Stromal cell of bone marrow (primary cell): ENCODE results near the gene TYMP.

Experiments used
- DNase-seq: peaks from one replicate; pipeline ENCODE4 v3.0.0-alpha.2; 2012; ENCODE audit warnings: low read depth

The TYMP gene

DNA sequence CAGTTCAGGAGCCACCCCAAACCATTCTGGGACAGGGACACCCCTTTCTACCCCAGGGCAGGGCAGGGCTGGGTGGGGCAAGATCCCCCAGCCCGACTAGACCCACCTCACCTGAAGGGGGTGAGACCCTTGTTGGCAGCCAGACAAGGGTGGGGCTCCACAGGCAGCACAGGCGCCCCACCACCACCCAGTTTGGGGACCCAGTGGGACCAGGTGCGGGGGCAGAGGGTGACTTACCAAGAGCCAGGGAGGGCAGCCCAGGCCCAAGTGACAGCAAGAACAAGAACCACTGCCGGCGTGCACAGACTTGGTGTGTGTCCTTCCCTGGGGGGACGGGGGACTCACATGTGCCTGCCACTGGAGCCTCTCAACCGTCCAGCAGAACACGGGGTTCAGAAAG is 46.3 kb downstream of the TYMP start:
- no peak for DNase-seq

DNA sequence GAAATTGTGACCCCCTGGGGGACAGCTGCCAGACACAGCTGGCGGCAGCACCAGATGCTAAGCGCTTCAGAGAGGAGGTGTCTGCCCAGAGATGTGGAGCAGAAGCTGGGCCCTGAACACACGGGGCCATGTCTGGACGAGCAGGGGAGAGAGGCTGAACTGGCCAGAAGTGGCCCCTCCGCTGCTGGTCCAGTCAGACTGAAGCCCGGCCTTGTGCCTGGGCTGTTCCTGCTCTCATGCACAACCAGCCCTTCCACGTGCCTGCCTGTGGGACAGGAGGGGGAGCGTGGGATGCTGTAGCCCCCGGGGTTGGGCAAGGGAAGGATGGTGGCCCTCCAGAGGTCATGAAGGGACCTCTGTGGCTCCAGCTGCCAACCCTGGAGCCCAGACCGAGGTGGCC is 46.7 kb downstream of the TYMP start:
- no peak for DNase-seq

DNA sequence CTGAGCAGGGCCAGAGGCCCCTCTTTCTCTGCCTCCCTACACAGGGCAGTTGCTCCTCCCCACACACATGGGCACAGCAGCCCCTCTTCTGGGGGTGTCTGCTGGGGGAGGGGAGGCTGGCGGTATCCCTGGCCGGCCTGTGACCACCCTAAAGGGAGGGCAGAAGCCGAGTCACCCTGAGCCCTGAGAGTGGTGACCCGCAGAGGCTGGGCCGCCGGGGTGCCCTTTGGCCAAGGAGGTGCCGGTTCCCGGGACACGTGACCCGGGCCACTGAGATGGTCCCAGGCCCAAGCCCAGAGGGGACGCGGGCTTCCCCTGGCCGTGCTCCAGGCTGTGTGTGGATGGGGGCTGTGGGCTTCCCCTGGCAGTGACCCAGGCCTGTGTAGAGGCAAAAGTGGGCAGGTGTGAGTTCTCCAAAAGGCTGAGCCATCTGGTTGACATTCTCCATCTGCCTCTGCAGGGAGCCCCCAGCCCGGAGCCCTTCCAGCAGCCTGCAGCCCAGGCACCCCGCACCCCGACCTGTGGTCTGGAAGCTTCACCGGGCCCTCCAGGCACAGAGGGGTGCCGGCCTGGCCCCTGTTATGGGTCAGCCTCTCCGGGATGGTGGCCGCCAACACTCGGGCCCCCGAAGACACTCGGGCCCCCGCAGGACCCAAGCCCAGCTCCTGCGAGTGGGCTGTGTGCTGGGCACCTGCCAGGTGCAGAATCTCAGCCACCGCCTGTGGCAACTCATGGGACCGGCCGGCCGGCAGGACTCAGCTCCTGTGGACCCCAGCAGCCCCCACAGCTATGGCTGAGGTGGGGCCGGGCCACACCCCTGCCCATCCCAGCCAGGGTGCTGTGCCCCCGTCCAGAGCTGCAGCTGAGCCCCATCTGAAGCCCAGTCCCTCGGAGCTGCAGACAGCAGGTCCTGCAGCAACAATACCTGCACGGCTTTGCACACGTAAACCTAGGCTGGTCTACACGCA is 47.4 kb downstream of the TYMP start:
- no peak for DNase-seq

DNA sequence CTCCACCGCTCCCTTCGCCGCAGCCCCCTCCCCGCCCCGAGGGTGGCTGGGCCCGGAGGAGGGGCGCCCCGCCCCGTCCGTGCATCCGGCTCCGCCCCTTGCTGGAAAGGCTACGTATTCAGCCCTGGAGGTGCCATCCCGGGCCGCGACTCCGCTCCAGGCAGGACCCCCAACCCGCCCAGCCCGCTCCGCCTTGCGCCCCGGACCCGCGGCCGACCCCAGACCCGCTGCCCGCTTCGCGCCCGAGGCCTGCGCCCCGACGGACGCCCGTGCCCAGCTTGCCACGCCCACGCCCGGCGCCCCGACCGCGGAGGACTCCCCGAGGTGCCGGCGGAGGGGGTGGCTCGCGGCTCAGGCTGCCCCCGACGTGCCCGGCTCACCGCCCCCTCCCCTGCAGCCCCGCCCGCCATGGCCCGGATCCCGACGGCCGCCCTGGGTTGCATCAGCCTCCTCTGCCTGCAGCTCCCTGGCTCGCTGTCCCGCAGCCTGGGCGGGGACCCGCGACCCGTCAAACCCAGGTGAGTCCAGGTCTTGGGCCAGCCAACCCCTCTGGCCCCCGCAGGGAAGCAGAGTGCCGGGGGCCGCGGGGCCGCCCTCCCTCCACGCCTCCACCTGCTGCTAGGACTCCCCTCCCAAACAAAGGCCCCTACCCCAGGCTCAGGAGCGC is 48.2 kb downstream of the TYMP start, which contains the start of gene ADM2:
Gene ADM2 (plus strand): TSS at position 104 of the 667 bp plus-strand sequence. CDS start 305 bp downstream, at position 409.
- DNase-seq = no peak

DNA sequence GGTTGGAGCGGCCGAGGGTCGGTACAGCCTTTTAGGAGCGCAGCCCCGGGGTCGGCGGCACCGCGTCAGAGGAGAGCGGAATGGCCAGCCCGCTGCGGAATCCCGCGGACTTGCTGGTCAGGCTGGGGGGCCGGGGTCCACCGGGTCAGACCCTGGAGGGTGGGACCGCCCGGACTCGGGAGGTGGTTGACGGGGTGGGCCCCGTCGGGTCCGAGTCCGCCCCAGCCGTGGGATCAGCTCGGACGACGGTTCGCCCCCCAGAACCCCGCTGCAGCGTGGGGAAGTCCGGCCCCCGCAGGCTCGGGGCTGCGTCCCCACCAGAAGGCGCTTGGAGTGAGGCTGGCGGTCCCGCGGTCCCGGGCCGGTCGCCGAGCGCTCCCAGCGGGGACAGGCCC is 48.8 kb downstream of the TYMP start:
- DNase-seq = no peak

DNA sequence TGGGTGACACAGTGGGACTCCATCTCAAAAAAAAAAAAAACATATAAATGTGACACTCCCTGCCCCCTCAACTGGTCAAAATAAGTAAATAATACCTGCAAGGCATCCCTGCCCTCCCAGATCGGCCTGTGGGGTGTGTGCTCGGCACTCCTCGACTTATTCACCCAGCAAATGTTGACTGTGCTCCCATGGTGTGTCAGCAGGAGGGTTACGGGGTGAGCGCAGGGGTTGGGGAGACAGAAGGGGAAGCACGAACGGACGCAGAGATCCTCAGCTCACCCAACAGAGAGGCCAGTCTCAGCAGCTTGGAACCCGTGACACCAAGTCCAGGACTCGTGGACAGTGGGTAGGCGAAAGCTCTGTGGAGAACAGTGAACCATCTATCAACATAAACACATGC is 50.1 kb downstream of the TYMP start:
- no peak for DNase-seq

DNA sequence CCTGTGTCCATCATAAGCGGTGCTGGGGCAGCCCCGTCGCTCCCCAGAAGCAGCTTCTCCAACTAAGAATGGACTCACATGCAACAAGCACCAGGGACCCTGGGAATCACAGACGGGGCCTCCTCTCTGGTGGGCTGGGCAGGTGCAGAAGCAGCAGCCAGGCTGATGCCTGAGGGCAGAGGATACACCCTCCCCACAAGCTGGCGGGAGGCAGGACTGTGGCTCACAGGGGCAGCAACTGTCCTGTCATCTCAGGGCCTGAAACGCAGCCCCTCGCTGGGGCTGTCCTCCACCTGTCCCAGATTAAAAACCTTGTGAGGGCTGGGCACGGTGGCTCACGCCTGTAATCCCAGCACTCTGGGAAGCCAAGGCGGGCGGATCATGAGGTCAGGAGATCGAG is 51.9 kb downstream of the TYMP start:
- no peak for DNase-seq

DNA sequence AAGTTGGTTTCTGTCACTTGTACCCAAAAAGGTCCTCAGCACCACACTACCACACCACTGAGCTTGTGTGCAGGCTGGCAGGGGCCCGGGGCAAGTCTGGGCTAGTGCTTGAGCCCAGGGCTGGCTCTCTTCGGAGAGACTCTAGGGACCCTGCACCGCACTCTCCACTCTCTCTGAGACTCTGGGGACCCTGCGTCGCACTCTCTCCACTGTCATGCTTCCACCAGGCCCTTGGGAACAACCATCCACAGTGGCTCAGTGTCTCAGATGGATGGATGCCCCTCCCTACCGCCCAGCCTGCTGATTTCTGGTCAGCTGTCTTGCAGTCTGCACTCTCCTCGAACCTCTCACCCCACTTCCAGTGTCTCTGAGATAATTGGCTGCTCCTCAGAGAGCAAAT is 52.9 kb downstream of the TYMP start:
- DNase-seq = no peak
